A172 (cell line): ENCODE measurements around the gene LONRF3. TPM values are rescaled to one million over a fixed set of nuclear protein-coding genes. Genes with fewer than 3 reads are reported as not detected.
"Not testable (repeated sequence)": the region's sequence is repeated elsewhere in the genome, so short reads cannot be mapped to it uniquely, and the experiment has no call there.

Experiments used
- DNase-seq: peaks from one replicate; pipeline ENCODE4 v3.0.0-alpha.2; 2015; ENCODE audit warnings: low spot score
- total RNA-seq: library from RNA; depleted of rRNA; stranded (reverse); fragments of >200 nt; shearing (Covaris generic); gene quantifications from 2 replicates; pipeline ENCODE4 v1.2.3, GENCODE V29; 2014

The LONRF3 gene
- total RNA-seq, 1 experiment from 2014 or later: 3.3 TPM

DNA sequence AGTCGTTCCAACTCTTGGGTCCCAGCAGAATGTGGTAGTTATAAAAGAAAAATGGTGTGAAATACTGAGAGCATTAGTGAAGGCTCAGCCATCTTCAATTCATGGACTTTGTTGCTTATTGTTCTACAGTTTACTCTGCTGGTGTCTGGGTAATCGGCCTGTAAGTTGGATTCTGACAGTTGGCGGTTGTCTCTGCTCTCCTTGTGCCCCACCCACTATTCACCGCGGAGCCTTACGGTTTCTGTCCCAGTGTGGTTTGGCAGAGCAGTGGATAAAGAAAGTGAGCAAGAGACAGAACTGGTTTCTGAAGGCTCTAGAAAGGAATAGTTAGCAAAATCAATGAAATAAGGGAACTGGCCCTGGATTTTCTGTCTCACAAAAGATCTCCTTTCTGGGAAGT lies 9.1 kb downstream of the LONRF3 start:
- DNase-seq: no peak

DNA sequence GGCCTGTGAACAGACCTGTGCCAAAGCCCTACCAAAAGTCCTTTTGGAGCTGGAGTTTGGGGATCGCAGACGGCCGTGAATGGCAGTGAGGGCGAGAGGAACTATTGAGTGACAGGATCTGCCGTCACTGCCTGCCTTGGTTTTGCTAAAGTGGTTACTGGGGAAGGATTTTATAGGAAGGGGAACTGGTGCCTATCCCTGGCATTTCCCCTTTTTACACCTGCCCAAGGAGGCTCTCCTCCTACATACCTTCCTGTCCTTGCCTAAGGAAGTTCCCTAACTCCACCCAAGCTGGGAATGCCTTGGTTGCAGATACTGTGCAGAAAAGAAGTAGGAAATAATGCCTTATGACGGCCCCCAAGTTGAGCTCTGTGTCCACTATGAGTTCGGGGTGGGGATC lies 14.5 kb downstream of the LONRF3 start:
- DNase-seq: no peak

DNA sequence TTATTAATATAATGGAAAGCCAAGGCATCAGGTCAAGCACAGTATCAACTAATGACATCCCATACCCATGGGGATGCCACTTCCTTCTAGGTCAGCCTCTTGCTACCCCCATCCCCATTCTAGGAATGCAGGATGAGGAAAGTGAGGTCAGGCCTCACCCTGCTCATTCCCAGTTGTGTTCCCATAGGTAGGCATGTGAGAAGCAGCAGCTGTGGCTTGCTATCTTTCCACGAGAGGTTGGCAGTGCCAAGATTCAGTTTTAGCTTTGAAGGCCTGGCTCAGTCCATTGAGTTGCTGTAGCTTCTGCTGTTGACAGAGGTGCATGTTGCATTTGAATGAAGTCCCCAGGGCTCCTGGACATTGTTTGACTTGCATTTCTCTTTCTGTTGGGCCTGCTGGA lies 15.5 kb downstream of the LONRF3 start:
- no peak for DNase-seq

DNA sequence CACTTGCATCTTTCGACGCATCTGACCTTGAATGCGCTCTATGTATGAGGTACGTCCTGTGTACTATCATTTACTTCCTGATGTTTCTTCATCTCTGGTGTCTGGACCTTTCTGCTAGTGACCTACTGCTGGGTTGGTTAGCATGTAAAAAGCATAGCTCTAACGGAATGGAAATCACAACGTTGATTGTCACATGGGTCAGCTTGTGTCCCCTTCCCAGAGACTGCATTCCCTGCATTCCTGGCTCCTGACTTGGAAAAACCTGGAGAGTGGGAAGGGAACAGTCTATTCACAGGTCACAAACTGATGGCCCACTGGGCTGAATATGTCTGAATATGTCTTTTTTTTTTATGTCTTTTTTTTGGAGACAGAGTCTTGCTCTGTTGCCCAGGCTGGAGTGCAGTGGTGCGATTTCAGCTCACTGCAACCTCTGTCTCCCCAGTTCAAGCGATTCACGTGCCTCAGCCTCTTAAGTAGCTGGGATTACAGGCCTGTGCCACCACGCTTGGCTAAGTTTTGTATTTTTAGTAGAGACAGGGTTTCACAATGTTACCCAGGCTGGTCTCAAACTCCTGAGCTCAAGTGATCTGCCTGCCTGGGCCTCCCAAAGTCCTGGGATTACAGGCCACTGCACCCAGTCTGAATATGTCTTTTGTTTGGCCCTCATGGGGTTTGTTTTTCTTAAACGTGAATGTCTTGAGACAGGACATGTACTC lies 16.3 kb downstream of the LONRF3 start:
- DNase-seq: no peak

DNA sequence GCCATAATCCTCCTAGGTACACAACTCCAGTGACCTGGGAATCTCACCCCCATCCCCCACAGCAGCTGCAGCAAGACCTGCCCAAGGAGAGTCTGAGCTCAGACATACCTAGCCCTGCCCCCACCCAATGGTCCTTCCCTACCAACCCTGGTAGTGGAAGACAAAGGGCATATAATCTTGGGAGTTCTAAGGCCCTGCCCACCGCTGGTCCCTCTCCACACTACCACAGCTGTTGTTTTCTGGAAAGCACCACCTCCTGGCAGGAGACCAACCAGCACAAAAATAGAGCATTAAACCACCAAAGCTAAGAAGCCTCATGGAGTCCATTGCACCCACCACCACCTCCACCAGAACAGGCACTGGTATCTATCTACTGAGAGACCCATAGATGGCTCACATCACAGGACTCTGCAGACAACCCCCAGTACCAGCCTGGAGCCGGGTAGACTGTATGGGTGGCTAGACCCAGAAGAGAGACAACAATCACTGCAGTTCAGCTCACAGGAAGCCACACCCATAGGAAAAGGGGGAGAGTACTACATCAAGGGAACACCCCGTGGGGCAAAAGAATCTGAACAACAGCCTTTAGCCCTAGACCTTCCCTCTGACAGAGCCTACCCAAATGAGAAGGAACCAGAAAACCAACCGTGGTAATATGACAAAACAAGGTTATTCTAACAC lies 18.2 kb downstream of the LONRF3 start:
- not testable (repeated sequence) for DNase-seq

DNA sequence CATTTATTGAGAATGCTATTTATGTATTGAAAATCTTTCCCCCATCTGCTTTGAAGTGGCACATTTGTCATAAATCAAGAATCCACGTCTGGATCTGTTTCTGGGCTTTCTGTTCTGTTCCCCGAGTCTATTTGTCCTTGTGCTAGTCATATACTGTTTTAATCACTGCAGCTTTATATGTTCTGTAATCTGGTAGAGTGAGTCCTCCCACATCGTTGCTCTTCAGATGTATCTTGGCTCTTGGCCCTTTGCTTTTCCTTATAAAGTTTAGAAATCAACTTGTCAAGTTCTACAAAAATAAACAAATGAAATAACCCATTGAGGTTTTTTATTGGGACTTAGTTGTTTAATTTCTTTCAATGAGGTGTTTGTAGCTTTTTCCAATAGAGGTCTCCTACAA lies 29.0 kb downstream of the LONRF3 start:
- DNase-seq: no peak

DNA sequence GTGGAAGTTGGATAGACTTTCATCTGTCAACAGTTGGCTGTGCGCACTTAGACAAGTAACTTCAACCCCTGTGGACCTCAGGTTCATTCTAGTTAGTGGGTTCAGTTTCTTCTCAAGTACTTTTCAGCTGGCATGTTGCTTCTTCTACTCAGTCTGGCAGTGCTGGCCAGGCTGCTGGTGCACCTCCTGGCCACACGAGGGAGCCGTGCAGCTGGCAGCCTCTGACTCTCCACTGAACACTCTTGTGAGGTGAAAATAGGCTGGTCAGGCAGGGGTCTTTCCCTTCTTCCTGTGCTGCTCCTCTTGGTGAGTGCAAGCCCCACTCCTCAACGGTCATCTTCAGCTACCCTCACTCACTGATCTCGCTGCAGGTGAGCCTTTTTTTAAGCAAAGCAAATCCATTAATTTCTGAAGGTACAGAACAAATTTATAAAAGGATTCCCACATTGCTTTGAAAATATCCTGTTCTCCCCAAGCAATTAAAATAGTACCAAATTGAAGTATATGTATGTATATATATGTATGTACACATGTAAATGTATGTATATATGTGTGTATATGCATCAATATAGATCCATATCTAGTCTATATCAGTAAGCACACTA lies 30.6 kb downstream of the LONRF3 start:
- DNase-seq: peak; percentile 11

DNA sequence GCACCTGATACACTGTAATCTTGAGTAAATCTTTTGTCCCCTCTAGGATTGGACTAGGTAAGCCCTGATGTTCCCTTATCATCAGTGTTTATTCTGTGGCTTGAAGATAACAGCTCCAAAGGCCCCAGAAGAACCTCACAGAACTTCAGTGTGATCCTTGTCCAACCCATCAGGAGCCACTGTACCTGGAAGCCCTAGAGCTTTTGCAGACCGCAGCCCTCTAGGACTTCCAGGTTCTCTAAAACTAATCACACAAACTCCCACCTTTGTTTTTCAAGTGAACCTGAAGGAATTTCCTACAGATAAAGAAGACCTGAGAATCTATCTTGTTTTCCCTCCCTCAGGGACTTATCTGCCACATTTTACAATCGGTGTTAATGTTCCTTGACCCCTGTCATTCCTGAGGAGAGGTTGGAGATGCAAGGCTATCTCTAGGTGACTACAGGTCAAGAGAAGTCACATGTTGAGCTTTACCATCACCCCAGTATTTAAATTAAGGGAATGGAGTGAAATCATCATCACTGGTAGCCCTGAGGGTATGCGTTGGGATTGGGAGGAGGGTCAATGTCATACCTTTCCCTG lies 32.9 kb downstream of the LONRF3 start:
- DNase-seq: no peak

DNA sequence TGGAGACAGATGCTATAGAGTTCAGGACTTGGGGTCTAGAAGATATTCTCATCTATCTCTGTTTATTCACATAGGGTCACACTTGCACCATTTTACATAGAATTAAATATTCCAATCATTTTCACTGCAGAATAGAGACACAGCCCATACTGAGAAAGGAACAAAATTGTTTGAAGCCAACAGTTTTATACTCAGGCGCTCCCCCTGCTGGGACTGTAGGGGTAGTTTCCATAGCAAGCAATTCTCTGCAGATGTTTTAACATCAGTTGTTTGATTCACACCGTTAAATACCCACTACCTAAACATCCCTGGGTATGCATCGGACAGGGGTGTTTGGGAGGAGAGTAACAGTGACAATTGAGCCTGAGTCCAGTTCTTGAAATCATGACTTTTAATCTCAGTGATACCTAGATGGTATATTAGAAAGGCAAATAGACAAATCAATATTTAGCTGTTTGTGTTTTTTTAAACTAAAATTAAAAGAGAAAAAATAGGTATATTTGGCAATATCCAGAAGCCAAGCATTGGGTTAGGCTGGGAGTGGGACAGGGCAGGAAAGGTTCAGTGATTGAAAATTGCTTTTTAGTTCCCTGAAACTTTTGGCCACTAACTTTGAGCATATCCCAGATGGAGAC lies 33.8 kb downstream of the LONRF3 start:
- peak; percentile 0 for DNase-seq

DNA sequence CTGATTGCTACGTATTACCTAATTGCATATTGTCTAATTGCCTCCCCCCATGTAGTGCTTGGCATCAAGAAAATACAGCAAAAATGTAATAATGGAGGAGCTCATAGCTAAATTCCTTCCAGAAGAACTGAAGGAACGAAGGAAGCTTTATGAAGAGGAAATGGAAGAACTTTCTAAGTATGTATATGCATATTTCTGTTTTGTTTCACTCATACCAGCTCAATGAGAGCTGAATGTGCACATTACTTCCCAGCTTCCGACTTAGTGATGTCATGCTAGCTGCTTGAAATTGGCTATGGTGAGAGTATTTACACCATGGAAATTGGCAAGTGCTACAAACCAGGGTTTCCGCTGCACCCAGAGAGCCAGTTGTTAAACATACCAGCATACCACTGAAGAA lies 34.7 kb downstream of the LONRF3 start:
- no peak for DNase-seq

DNA sequence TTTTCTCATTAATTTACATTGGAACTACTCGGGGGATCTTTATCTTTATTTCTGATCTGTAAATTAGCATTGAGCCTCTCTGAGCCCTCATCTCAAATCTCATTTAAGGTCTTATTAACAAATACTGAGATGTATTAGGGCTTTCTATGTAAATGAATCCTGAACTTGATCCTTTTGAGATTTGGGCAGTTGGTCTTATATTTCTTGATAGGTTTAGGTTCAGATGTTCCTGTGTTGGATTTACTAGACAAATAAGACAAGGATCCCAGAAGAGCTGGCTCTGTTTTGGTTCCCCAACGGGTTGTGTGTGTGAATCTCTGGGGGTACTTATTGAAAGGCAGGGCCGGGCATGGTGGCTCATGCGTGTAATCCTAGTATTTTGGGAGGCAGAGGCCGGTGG lies 36.1 kb downstream of the LONRF3 start:
- no peak for DNase-seq

DNA sequence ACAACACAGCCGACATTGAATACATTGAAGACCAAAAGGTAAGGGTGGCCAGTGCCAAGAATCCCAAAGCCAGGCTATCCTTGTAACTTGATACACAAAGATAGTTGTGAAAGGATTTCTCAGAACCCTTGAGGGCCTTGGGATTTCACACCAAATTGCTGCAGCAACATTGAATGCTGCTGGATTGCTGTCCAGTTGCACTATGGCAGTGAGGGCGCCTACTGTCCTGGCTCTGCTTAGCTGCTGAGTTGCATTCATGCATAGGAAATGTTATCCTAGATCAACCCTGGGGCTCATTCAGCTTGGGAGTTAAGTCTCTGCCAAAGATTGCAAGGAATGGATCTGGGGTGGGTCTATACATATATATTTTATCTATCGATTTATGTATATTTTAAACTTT lies 38.7 kb downstream of the LONRF3 start:
- no peak for DNase-seq

DNA sequence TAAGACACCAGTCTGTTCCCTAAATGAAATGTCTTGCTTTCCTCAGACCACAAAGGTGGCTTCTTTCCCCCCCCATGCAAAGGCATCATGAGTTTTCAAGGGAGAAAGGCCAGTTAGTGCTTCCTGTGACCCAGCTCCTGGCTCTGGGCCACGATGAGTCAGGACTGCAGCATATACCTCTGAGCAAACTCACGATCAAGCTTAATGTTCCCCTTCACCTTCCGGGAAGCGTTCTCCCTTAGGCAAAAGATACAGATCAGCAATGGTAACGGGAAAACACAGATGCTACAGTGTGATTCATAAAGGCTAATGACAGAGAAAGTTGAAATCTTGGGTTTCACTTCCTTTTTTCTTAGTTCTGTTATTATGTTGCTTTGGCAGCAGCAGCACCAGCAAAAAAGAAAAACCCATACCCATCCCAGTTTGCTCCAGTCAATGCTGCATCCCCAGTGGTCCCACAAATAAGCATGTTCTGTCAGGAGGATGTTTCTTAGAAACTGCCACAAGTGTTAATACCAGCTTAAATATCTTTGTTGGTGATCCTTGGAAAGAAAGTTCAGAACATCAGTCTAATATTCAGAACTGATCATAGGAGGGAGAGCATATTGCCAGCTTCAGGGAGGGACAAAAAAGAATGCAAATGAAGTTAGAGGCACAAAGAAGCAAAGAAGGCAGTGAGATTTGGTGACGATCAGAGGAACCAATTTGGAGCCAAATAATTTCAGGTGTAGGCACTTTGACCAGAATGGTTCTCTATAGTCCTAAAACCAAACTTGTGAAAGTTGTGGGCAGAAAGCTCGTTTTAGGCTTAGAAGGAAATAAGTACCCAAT lies 41.2 kb downstream of the LONRF3 start:
- DNase-seq: peak; percentile 72

DNA sequence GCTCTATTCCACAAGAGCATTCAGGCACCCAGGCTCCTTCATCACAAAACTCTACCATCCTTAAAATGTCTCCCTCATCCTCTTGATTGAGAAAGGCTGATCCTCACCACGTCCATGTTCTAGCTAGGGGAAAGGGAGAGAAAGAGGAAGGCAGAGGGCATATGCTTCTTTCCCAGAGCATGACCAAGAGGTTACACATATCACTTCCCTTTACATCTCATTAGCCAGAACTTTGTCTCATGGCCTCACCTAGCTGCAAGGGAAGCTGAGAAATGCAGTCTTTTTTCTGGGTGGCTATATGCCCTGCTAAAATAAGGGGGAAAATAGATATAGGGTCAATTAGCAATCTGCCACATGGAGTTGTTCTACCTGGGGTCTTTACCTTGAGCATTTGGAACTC lies 42.7 kb downstream of the LONRF3 start:
- no peak for DNase-seq

DNA sequence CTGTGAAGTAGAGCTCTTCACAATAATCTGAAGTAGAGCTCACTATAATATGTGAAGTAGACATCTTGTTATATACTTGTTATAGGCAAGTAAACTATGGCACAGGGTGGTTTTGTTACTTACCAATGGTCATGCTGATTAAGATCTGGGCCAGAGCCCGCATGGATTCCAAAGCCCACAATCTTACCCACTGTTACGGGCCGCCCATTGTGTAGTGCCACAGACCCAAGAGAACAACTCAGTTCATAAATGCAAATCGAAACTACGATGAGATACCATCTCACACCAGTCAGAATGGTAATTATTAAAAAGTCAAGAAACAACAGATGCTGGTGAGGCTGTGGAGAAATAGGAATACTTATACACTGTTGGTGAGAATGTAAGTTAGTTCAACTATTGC lies 51.5 kb downstream of the LONRF3 start:
- DNase-seq: no peak

DNA sequence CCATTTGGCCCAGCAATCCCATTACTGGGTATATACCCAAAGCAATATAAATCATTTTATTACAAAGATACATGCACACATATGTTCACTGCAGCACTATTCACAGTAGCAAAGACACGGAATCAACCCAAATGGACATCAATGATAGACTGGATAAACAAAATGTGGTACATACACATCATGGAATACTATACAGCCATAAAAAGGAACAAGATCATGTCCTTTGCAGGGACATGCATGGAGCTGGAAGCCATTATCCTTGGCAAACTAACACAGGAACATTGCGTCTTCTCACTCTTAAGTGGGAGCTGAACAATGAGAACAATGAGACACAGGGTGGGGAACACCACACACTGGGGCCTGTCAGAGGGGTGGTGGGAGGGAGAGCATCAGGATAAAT lies 51.9 kb downstream of the LONRF3 start:
- DNase-seq: not testable (repeated sequence)

DNA sequence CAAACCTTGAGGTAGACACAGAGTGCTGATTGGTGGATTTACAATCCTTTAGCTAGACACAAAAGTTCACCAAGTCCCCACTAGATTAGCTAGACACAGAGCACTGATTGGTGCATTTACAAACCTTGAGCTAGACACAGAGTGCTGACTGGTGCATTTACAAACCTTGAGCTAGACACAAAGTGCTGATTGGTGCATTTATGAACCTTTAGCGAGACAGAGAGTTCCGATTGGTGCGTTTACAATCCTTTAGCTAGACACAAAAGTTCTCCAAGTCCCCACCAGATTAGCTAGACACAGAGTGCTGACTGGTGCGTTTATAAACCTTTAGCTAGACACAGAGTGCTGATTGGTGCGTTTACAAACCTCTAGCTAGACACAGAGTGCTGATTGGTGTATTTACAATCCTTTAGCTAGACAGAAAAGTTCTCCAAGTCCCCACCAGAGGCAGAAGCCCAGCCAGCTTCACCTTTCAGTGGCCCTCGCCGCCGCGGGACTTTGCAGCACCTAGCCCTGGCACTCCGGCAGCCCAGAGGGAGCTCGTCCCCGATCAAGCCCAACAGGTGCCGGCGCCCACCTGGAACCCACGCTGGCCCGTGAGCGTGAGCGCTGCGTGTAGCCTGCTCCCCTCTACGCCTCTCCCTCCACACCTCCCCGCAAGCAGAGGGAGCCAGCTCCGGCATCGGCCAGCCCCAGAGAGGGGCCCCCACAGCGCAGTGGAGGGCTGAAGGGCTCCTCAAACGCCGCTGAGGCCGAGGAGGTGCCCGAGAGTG lies 53.7 kb downstream of the LONRF3 start:
- not testable (repeated sequence) for DNase-seq

DNA sequence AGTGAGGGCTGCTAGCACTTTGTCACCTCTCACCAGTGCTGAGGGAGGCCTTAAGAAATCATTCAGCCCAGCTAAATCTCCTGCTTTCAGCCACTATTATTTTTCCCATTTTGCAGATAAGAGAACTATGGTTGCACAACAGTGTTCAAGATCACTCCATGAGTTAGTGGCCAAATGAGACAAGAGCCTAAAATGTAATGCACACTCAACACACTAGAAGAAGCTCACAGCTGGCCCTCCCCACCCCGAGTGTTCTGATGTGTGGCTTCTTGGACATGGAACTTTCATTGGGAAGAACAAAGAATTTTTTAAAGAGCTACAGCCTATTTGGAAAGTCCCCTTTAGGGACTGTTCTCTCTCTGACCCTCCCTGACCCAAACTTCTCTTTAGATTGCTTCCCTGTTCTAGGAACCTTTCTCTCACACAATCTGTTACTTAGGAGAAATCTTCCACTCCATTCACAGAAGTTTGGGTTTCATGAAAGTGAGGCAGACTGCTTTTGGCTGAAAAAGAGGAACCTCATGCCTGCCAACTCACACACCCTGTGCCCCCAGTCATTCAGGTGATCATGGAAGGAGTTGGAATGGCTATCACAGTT lies 54.4 kb downstream of the LONRF3 start:
- no peak for DNase-seq

DNA sequence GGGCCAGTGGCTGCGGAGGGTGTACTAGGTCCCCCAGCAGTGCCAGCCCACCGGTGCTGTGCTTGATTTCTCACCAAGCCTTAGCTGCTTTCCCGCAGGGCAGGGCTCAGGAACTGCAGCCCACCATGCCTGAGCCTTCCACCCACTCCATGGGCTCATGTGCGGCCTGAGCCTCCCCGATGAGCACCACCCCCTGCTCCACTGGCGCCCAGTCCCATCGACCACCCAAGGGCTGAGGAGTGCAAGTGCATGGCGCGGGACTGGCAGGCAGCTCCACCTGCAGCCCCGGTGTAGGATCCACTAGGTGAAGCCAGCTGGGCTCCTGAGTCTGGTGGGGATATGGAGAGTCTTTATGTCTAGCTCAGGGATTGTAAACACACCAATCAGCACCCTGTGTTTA lies 55.2 kb downstream of the LONRF3 start:
- not testable (repeated sequence) for DNase-seq

DNA sequence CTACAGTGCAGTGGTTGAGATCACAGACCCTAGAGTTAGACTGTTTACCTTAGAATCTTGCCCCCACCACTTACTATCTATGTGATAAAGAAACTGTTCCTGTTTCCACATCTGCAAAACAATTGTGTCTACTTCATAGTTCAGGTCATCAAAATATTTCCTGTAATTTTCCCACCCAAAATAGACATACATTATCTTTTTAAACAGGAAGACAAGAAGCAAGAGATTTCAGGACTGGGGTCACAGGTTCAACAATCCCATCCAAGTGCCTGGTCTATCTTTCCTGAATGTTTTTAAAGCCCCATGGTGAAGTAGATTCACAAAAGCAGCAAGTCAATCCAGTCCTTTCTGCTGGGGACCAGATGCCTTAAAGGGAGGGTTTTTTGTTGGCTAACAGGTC lies 56.6 kb downstream of the LONRF3 start:
- DNase-seq: no peak
